GM23248 (cell line): ENCODE results near the gene PMFBP1. TPM values are rescaled to one million over a fixed set of nuclear protein-coding genes. Genes with fewer than 3 reads are reported as not detected.

Experiments used
- DNase-seq: peaks from one replicate; pipeline ENCODE4 v3.0.0-alpha.2; 2015
- H2AFZ ChIP-seq: fragments of 200-600 bp; sonication (generic); 2 replicates; pipeline ENCODE4 v1.6.1; 2016; ENCODE audit warnings: antibody characterized with exemption
- H3F3A ChIP-seq: fragments of 200-600 bp; sonication (generic); 2 replicates; pipeline ENCODE4 v1.6.1; 2016; ENCODE audit warnings: mild to moderate bottlenecking, antibody characterized with exemption, mixed run types; ENCODE audit not compliant: insufficient read depth
- H3K27ac ChIP-seq: fragments of 200-600 bp; sonication (generic); 2 replicates; pipeline ENCODE4 v1.5.1; 2016; ENCODE audit warnings: mild to moderate bottlenecking
- H3K27me3 ChIP-seq: fragments of 200-600 bp; sonication (generic); replicated peaks from 2 replicates; pipeline ENCODE4 v1.6.1; 2016; ENCODE audit warnings: mild to moderate bottlenecking; ENCODE audit not compliant: insufficient read depth
- H3K36me3 ChIP-seq: fragments of 200-600 bp; sonication (generic); 2 replicates; pipeline ENCODE4 v1.6.1; 2016; ENCODE audit warnings: low read depth, mild to moderate bottlenecking
- H3K4me1 ChIP-seq: fragments of 200-600 bp; sonication (generic); 2 replicates; pipeline ENCODE4 v1.6.1; 2016; ENCODE audit warnings: mild to moderate bottlenecking; ENCODE audit not compliant: insufficient read depth
- H3K4me2 ChIP-seq: fragments of 200-600 bp; sonication (generic); one replicate; pipeline ENCODE4 v1.6.1; 2016; ENCODE audit warnings: mild to moderate bottlenecking; ENCODE audit not compliant: unreplicated experiment
- H3K4me3 ChIP-seq: fragments of 200-600 bp; sonication (generic); 2 replicates; pipeline ENCODE4 v1.5.1; 2016; ENCODE audit warnings: mild to moderate bottlenecking
- H3K79me2 ChIP-seq: fragments of 200-600 bp; sonication (generic); 2 replicates; pipeline ENCODE4 v1.6.1; 2016; ENCODE audit warnings: mild to moderate bottlenecking; ENCODE audit not compliant: insufficient read depth
- H3K9ac ChIP-seq: fragments of 200-600 bp; sonication (generic); 2 replicates; pipeline ENCODE4 v1.6.1; 2016; ENCODE audit warnings: mild to moderate bottlenecking
- H3K9me2 ChIP-seq: fragments of 200-600 bp; sonication (generic); 2 replicates; pipeline ENCODE4 v1.6.1; 2016; ENCODE audit warnings: mixed run types, mild to moderate bottlenecking, moderate library complexity; ENCODE audit not compliant: insufficient read depth
- H3K9me3 ChIP-seq: fragments of 200-600 bp; sonication (generic); one replicate; pipeline ENCODE4 v1.6.1; 2017; ENCODE audit warnings: low read depth
- H4K20me1 ChIP-seq: fragments of 200-600 bp; sonication (generic); 2 replicates; pipeline ENCODE4 v1.6.0; 2016; ENCODE audit not compliant: insufficient read depth
- EZH2 ChIP-seq: fragments of 200-600 bp; sonication (generic); IDR thresholded peaks from 2 replicates; pipeline ENCODE4 v1.6.1; 2018; ENCODE audit warnings: antibody characterized with exemption, mild to moderate bottlenecking; ENCODE audit not compliant: insufficient read depth, poor library complexity, severe bottlenecking
- EZH2phosphoT487 ChIP-seq: fragments of 200-600 bp; sonication (generic); IDR thresholded peaks from 2 replicates; pipeline ENCODE4 v1.6.1; 2018; ENCODE audit warnings: antibody characterized with exemption, moderate library complexity, mild to moderate bottlenecking, low read depth; ENCODE audit not compliant: insufficient read depth
- WGBS, 2 experiments: methylation state at CpG; one replicate each; pipeline ENCODE4 v1.1.6; 2015 to 2017; ENCODE audit warnings: low lambda C conversion rate in 2 of 2, low coverage in 1 of 2; ENCODE audit errors: missing lambda C conversion rate in 2 of 2; 5-methylcytosine and 5-hydroxymethylcytosine counted together
- in situ Hi-C: fragments of 300-500 bp; cut with MboI; formaldehyde crosslinking; loops from 2 replicates; pipeline ENCODE4 v1.15.0; 2020
- polyA plus RNA-seq: library from polyadenylated mRNA; unstranded; fragments of >200 nt; fragmentation: Nextera tagmentation; extraction: Ambion mirVana; gene quantifications from 2 replicates; pipeline ENCODE4 v1.2.1, GENCODE V29; 2016
- total RNA-seq: library from RNA; depleted of rRNA; stranded (reverse); fragments of >200 nt; shearing (Covaris generic); gene quantifications from 2 replicates; pipeline ENCODE4 v1.2.3, GENCODE V29; 2014

The PMFBP1 gene
- total and polyA plus RNA-seq, 2 experiments from 2014 or later = not detected

- WGBS, 2 experiments = 93 to 94% methylated on average over 15 of the region's 15 CpGs
Measured at GRCh38 chr16:72112452-72112792, 59.5 kb downstream of the PMFBP1 start.

DNA sequence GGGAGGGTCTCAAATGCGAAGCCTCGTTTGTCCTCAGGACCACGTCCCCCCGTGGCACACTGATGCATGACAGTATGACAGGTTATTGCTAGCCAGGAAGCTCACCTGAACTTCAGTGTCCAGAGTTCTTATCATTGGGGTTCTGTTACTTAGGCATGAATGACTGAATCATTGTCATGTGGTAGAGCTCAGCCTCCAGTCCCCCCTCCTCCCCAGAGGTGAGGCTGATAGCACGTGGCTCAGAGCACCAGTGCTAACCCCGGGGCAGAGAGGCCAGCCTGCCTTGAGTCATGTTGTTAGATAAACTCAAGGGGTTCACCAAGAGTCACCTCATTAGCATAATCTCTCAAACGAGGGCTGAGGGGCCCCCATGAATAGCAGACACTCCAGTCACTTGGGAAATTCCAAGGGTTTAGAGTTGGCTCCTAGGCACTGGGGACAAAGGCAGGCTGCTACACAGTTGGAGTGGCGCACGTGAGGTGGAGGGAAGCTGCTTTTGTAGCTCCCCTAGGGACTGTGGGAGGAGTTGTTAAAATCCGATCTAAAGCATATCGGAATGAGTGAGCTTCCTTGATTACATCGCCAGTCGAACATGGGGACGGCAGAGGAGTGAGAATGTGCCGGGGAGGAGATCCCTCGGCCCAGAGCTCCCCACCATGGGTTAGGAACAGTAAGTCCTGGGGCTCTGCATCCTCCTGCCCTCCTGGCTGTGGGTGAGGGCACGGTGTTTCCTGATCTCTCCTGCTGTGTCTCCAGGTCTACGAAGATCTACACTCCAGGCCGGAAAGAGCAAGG, 60.1 kb downstream of the PMFBP1 start:
- Histone ChIP-seq H3K4me1 (no peaks in the 10 kb centered on the region), H3K36me3 (peaks cover 19% of the 10 kb centered on the region), H3K9ac (no peak overlapping the region), H3K4me2 (no peak overlapping the region), H3F3A (no peaks in the 10 kb centered on the region), H3K27ac (no peak overlapping the region), H3K9me3 (no peaks in the 10 kb centered on the region), H2AFZ (no peak overlapping the region), H3K27me3 (no peaks in the 10 kb centered on the region), H4K20me1 (no peaks in the 10 kb centered on the region), H3K79me2 (no peaks in the 10 kb centered on the region), H3K4me3 (no peak overlapping the region), H3K9me2 (no peaks in the 10 kb centered on the region)
- in situ Hi-C loops = no loop called here
- TF ChIP-seq EZH2 = no peak
- TF ChIP-seq EZH2phosphoT487 = no peak
- no peak for DNase-seq
- 86 to 92% methylated on average over 19 of the region's 19 CpGs for WGBS, 2 experiments

More at GRCh38 chr16:72112452-72112792, 59.5 kb downstream of the PMFBP1 start:
- Histone ChIP-seq H3K4me2 (no peak overlapping the region), H3K4me3 (no peak overlapping the region), H3F3A (no peaks in the 10 kb centered on the region), H3K9me2 (no peaks in the 10 kb centered on the region), H3K27ac (no peak overlapping the region), H4K20me1 (no peaks in the 10 kb centered on the region), H3K9ac (no peak overlapping the region), H3K9me3 (no peaks in the 10 kb centered on the region), H3K79me2 (no peaks in the 10 kb centered on the region), H2AFZ (no peak overlapping the region), H3K36me3 (peaks cover 19% of the 10 kb centered on the region), H3K4me1 (no peaks in the 10 kb centered on the region), H3K27me3 (no peaks in the 10 kb centered on the region)
- DNase-seq = no peak
- in situ Hi-C loops = no loop called here
- no peak for TF ChIP-seq EZH2phosphoT487
- TF ChIP-seq EZH2 = no peak

DNA sequence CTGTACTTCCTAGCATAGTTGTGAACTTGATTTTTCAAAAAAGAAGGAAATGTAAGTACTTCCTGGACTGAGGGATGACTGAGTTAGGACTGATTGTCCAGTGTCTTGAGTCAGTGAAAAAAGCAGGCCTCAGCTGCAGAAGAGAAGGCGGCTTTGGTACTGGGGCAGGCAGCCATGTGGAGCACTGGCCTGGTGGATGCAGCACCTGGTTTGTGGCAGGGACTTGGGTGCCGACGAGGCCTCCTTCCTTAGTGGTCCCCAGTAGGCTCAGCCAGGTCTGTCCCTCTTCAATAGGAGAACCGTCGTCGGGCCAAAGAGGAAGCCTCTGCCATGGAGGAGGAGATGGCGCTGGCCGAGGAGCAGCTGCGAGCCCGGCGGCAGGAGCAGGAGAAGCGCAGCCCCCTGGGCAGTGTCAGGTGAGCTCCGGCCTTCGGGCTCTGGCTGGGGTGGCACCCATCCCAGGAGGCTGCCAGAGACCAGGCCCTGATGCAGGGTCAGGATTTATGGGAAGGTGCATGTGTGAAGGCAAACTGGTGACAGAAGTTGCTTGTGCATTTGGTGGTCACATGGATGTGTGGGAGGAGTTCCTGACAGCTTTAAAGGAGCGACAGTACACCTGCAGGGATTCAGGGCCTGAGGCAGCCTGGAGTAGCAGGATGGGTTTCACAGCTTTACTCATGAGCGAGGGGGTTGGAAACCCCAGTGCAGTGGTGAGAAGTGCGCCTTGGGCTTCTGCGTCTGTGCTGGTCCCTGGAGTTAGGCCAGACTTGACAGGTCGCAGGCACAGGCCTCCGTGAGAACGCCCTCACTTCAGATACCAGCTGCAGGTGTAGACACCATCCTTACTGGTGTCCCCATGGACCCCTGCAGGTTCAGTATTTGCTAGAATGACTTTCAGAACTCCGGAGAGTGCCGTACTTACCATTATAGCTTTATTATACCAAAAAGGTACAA, 61.0 kb downstream of the PMFBP1 start:
- H3K4me1 ChIP-seq = no peaks in the 10 kb centered on the region
- 97 to 98% methylated on average over 23 of the region's 23 CpGs for WGBS, 2 experiments

GRCh38 chr16:72109966-72110530, 61.9 kb downstream of the PMFBP1 start:
- in situ Hi-C loops = no loop called here
- Histone ChIP-seq H3K9me2 (no peaks in the 10 kb centered on the region), H3K9ac (no peak overlapping the region), H3K79me2 (no peaks in the 10 kb centered on the region), H4K20me1 (no peaks in the 10 kb centered on the region), H3K4me2 (no peak overlapping the region), H2AFZ (no peak overlapping the region), H3K27me3 (no peaks in the 10 kb centered on the region), H3K36me3 (peaks cover 22% of the 10 kb centered on the region), H3K9me3 (no peaks in the 10 kb centered on the region), H3K4me3 (no peak overlapping the region), H3K27ac (no peak overlapping the region), H3F3A (no peaks in the 10 kb centered on the region), H3K4me1 (no peaks in the 10 kb centered on the region)
- TF ChIP-seq EZH2 (no peak), EZH2phosphoT487 (no peak)
- DNase-seq = no peak
- 92% methylated on average over 12 of the region's 12 CpGs for WGBS, 2 experiments

More for the DNA sequence above, 61.0 kb downstream of the PMFBP1 start:
- no peaks in the 10 kb centered on the region for H3K9me2 ChIP-seq
- no peak overlapping the region for H2AFZ ChIP-seq
- no peaks in the 10 kb centered on the region for H3F3A ChIP-seq
- no peak for DNase-seq
- no peaks in the 10 kb centered on the region for H3K79me2 ChIP-seq
- TF ChIP-seq EZH2 = no peak
- no peak for TF ChIP-seq EZH2phosphoT487
- no peak overlapping the region for H3K4me2 ChIP-seq
- no peak overlapping the region for H3K27ac ChIP-seq
- no peak overlapping the region for H3K9ac ChIP-seq
- in situ Hi-C loops = no loop called here
- no peaks in the 10 kb centered on the region for H3K9me3 ChIP-seq
- H3K4me3 ChIP-seq = no peak overlapping the region
- no peaks in the 10 kb centered on the region for H4K20me1 ChIP-seq
- peaks cover 21% of the 10 kb centered on the region for H3K36me3 ChIP-seq
- no peaks in the 10 kb centered on the region for H3K27me3 ChIP-seq
